ENCODE data around the gene RAD51D. TPM values are rescaled to one million over a fixed set of nuclear protein-coding genes. Genes with fewer than 3 reads are reported as not detected.
"Not testable (repeated sequence)": the region's sequence is repeated elsewhere in the genome, so short reads cannot be mapped to it uniquely, and the experiment has no call there.

The RAD51D gene
- total RNA-seq, 2 donors from 2014 or later = 9.9 to 12.0 TPM

GRCh38 chr17:35046740-35047283, 72.8 kb downstream of the RAD51D start:
- TF ChIP-seq POLR2A (IDR thresholded peaks at IDR 0.05) = no peak
- TF ChIP-seq CTCF (IDR thresholded peaks at IDR 0.05) = no peak
- no peak for TF ChIP-seq POLR2AphosphoS5 (IDR thresholded peaks at IDR 0.05)
- no peak for DNase-seq (ENCODE audit: low spot score)
- no peaks in the 10 kb centered on the region for H3K27me3 ChIP-seq (replicated peaks; ENCODE audit: insufficient read depth)
- intact Hi-C loops (cut with DNase I) = no loop called here
- H3K4me1 ChIP-seq (replicated peaks) = no peaks in the 10 kb centered on the region
- 60% methylated on average over 5 of the region's 5 CpGs for WGBS
- no peak overlapping the region for H3K4me3 ChIP-seq
- no peak overlapping the region for H3K27ac ChIP-seq
- H3K9me3 ChIP-seq = no peaks in the 10 kb centered on the region
- no peaks in the 10 kb centered on the region for H3K36me3 ChIP-seq

GRCh38 chr17:35046245-35046644, 73.4 kb downstream of the RAD51D start:
- DNase-seq (ENCODE audit: low spot score) = no peak
- 74% methylated on average over 4 of the region's 4 CpGs for WGBS
- Histone ChIP-seq H3K9me3 (no peaks in the 10 kb centered on the region), H3K27me3 (replicated peaks; ENCODE audit: insufficient read depth) (no peaks in the 10 kb centered on the region), H3K36me3 (no peaks in the 10 kb centered on the region), H3K4me1 (replicated peaks) (no peaks in the 10 kb centered on the region), H3K4me3 (no peak overlapping the region), H3K27ac (no peak overlapping the region)
- intact Hi-C loops (cut with DNase I) = no loop called here
- TF ChIP-seq POLR2A (IDR thresholded peaks at IDR 0.05) (no peak), CTCF (IDR thresholded peaks at IDR 0.05) (no peak), POLR2AphosphoS5 (IDR thresholded peaks at IDR 0.05) (no peak)

GRCh38 chr17:35045458-35045979, 74.1 kb downstream of the RAD51D start:
- intact Hi-C loops (cut with DNase I); H3K4me1 ChIP-seq (replicated peaks); H3K27me3 ChIP-seq (replicated peaks; ENCODE audit: insufficient read depth); H3K27ac ChIP-seq; DNase-seq (ENCODE audit: low spot score); H3K4me3 ChIP-seq; H3K9me3 ChIP-seq; H3K36me3 ChIP-seq: not testable (repeated sequence)
- WGBS = 95% methylated on average over 13 of the region's 13 CpGs

- H3K4me3 ChIP-seq = no peak overlapping the region
- no peak overlapping the region for H3K27ac ChIP-seq
- TF ChIP-seq POLR2AphosphoS5 (IDR thresholded peaks at IDR 0.05) (no peak), POLR2A (IDR thresholded peaks at IDR 0.05) (no peak), CTCF (IDR thresholded peaks at IDR 0.05) (no peak)
- no peaks in the 10 kb centered on the region for H3K36me3 ChIP-seq
- H3K4me1 ChIP-seq (replicated peaks) = no peaks in the 10 kb centered on the region
- H3K9me3 ChIP-seq = no peaks in the 10 kb centered on the region
- no peaks in the 10 kb centered on the region for H3K27me3 ChIP-seq (replicated peaks; ENCODE audit: insufficient read depth)
- intact Hi-C loops (cut with DNase I) = no loop called here
- no peak for DNase-seq (ENCODE audit: low spot score)
- WGBS = 95% methylated on average over 8 of the region's 8 CpGs
Observed at GRCh38 chr17:35044181-35044580, 75.5 kb downstream of the RAD51D start.

Small RNA genes within 50 kb of the gene (small RNA-seq; reads per million reads assigned to genes)
- 0 reads per million in 2 donors for gene AC004223.1
- 0 reads per million in 2 donors for gene RNU6-840P

Other genes with a start within 250 kb of the RAD51D start
- 10 to 100 TPM in 1 of 2 donors, 1 to 10 TPM in 1; 7.1 to 11.9 TPM for gene CCT6B, start 158.4 kb downstream of the RAD51D start, total RNA-seq
- gene ZNF830, start 158.3 kb downstream of the RAD51D start, total RNA-seq = 10 to 100 TPM; 15.0 to 21.0 TPM
- 10 to 100 TPM; 49.2 to 54.0 TPM for gene LIG3, start 139.3 kb downstream of the RAD51D start, total RNA-seq
- gene RFFL, start 56.2 kb downstream of the RAD51D start, total RNA-seq = 10 to 100 TPM; 46.6 to 51.3 TPM
- 1 to 10 TPM in 1 of 2 donors, not detected in 1; 4.6 TPM for gene FNDC8, start 1.8 kb upstream of the RAD51D start, total RNA-seq
- gene NLE1, start 22.4 kb upstream of the RAD51D start, total RNA-seq = 10 to 100 TPM; 12.5 to 17.7 TPM
- under 1 TPM in 1 of 2 donors, not detected in 1; 0.96 TPM for gene UNC45B, start 28.0 kb upstream of the RAD51D start, total RNA-seq
- gene SLC35G3, start 74.5 kb upstream of the RAD51D start, total RNA-seq = under 1 TPM in 1 of 2 donors, not detected in 1; 0.34 TPM
- 10 to 100 TPM; 21.4 to 21.5 TPM for gene SLFN5, start 123.2 kb upstream of the RAD51D start, total RNA-seq